IgD-negative memory B cell (primary cell): ENCODE data around the gene FAM149A. TPM values are rescaled to one million over a fixed set of nuclear protein-coding genes. Genes with fewer than 3 reads are reported as not detected.

Experiments
- H3K27ac Mint-ChIP-seq, 3 donors: one replicate each; pipeline ENCODE4 v1.8.0; 2020 to 2022; ENCODE audit warnings: mild to moderate bottlenecking in 3 of 3, mixed read lengths in 3 of 3, moderate library complexity in 1 of 3
- H3K27me3 Mint-ChIP-seq: one replicate; pipeline ENCODE4 v1.8.0; 2021; ENCODE audit warnings: mixed read lengths
- H3K36me3 Mint-ChIP-seq: one replicate; pipeline ENCODE4 v1.8.0; 2020; ENCODE audit warnings: mild to moderate bottlenecking, mixed read lengths
- H3K4me1 Mint-ChIP-seq, 3 donors: one replicate each; pipeline ENCODE4 v1.8.0; 2020 to 2022; ENCODE audit warnings: mixed read lengths in 3 of 3, mild to moderate bottlenecking in 1 of 3
- H3K4me3 Mint-ChIP-seq, 4 donors: one replicate each; pipeline ENCODE4 v1.8.0; 2020 to 2022; ENCODE audit warnings: mild to moderate bottlenecking in 4 of 4, mixed read lengths in 4 of 4, moderate library complexity in 3 of 4
- H3K9me3 Mint-ChIP-seq, 3 donors: one replicate each; pipeline ENCODE4 v1.8.0; 2020 to 2021; ENCODE audit warnings: mixed read lengths in 3 of 3, mild to moderate bottlenecking in 1 of 3
- polyA plus RNA-seq: library from polyadenylated mRNA; unstranded; fragments of 300-500 nt; fragmentation: Illumina TruSeq; gene quantifications from one replicate; pipeline ENCODE4 v1.2.3, GENCODE V29; 2021

FAM149A gene
- polyA plus RNA-seq, 1 donor from 2014 or later = not detected

GRCh38 chr4:186092296-186092695 is 12.2 kb upstream of the FAM149A start:
- peaks cover 4% of the 10 kb centered on the region for H3K36me3 Mint-ChIP-seq

GRCh38 chr4:186095406-186095805 is 9.1 kb upstream of the FAM149A start:
- Mint-ChIP-seq H3K4me1 (no peaks in the 10 kb centered on the region), H3K4me3 (no peak overlapping the region), H3K9me3 (peaks cover 0 to 2% (median 2%) of the 10 kb centered on the region in 3 donors), H3K27me3 (peaks cover 17% of the 10 kb centered on the region), H3K36me3 (peaks cover 4% of the 10 kb centered on the region), H3K27ac (no peak overlapping the region)

More at GRCh38 chr4:186092296-186092695, 12.2 kb upstream of the FAM149A start:
- H3K27me3 Mint-ChIP-seq = peaks cover 17% of the 10 kb centered on the region
- H3K4me1 Mint-ChIP-seq = no peaks in the 10 kb centered on the region
- no peak overlapping the region for H3K27ac Mint-ChIP-seq
- H3K9me3 Mint-ChIP-seq = peaks cover 0 to 4% (median 3%) of the 10 kb centered on the region in 3 donors
- H3K4me3 Mint-ChIP-seq = no peak overlapping the region

GRCh38 chr4:186096681-186097165 is 7.8 kb upstream of the FAM149A start:
- H3K27ac Mint-ChIP-seq = no peak overlapping the region
- H3K36me3 Mint-ChIP-seq = no peaks in the 10 kb centered on the region
- H3K27me3 Mint-ChIP-seq = peaks cover 26% of the 10 kb centered on the region
- H3K4me1 Mint-ChIP-seq = no peaks in the 10 kb centered on the region
- no peak overlapping the region for H3K4me3 Mint-ChIP-seq
- H3K9me3 Mint-ChIP-seq = peaks cover 0 to 2% (median 0%) of the 10 kb centered on the region in 3 donors

GRCh38 chr4:186097386-186097785 is 7.1 kb upstream of the FAM149A start:
- H3K4me3 Mint-ChIP-seq = no peak overlapping the region
- H3K36me3 Mint-ChIP-seq = no peaks in the 10 kb centered on the region
- peaks cover 0 to 2% (median 0%) of the 10 kb centered on the region in 3 donors for H3K9me3 Mint-ChIP-seq
- H3K4me1 Mint-ChIP-seq = no peaks in the 10 kb centered on the region
- H3K27me3 Mint-ChIP-seq = peaks cover 32% of the 10 kb centered on the region
- no peak overlapping the region for H3K27ac Mint-ChIP-seq

- peak overlapping the region in 2 of 4 donors; percentile 6 to 19 for H3K4me3 Mint-ChIP-seq
- H3K27me3 Mint-ChIP-seq = peaks cover 58% of the 10 kb centered on the region
- peaks cover 4 to 13% (median 5%) of the 10 kb centered on the region in 3 donors for H3K4me1 Mint-ChIP-seq
- H3K9me3 Mint-ChIP-seq = peaks cover 0 to 2% (median 0%) of the 10 kb centered on the region in 3 donors
- H3K27ac Mint-ChIP-seq = peak overlapping the region in 1 of 3 donors; percentile 9
- no peaks in the 10 kb centered on the region for H3K36me3 Mint-ChIP-seq
Measured at GRCh38 chr4:186102931-186103330, 1.6 kb upstream of the FAM149A start.

- no peak overlapping the region for H3K27ac Mint-ChIP-seq
- H3K36me3 Mint-ChIP-seq = no peaks in the 10 kb centered on the region
- peaks cover 65% of the 10 kb centered on the region for H3K27me3 Mint-ChIP-seq
- H3K4me3 Mint-ChIP-seq = peak overlapping the region; percentile 55 to 90 (median 81)
- peaks cover 0 to 2% (median 0%) of the 10 kb centered on the region in 3 donors for H3K9me3 Mint-ChIP-seq
- peaks cover 4 to 13% (median 5%) of the 10 kb centered on the region in 3 donors for H3K4me1 Mint-ChIP-seq
Measured at GRCh38 chr4:186104890-186105646, 564 bp downstream of the FAM149A start.

GRCh38 chr4:186105647-186106321 is 1.3 kb downstream of the FAM149A start:
- peak overlapping the region; percentile 55 to 90 (median 81) for H3K4me3 Mint-ChIP-seq
- H3K4me1 Mint-ChIP-seq = peaks cover 4 to 13% (median 5%) of the 10 kb centered on the region in 3 donors
- no peaks in the 10 kb centered on the region for H3K36me3 Mint-ChIP-seq
- H3K9me3 Mint-ChIP-seq = peaks cover 0 to 2% (median 0%) of the 10 kb centered on the region in 3 donors
- peaks cover 62% of the 10 kb centered on the region for H3K27me3 Mint-ChIP-seq
- H3K27ac Mint-ChIP-seq = no peak overlapping the region

- Mint-ChIP-seq H3K36me3 (no peaks in the 10 kb centered on the region), H3K27ac (no peak overlapping the region), H3K4me1 (peaks cover 4 to 13% (median 5%) of the 10 kb centered on the region in 3 donors), H3K27me3 (peaks cover 45% of the 10 kb centered on the region), H3K9me3 (peaks cover 0 to 2% (median 0%) of the 10 kb centered on the region in 3 donors), H3K4me3 (peak overlapping the region in 1 of 4 donors; percentile 54)
Measured at GRCh38 chr4:186107947-186108346, 3.4 kb downstream of the FAM149A start.

GRCh38 chr4:186108391-186108790 is 3.9 kb downstream of the FAM149A start:
- peaks cover 40% of the 10 kb centered on the region for H3K27me3 Mint-ChIP-seq
- H3K36me3 Mint-ChIP-seq = no peaks in the 10 kb centered on the region
- peaks cover 4 to 13% (median 5%) of the 10 kb centered on the region in 3 donors for H3K4me1 Mint-ChIP-seq
- H3K9me3 Mint-ChIP-seq = no peaks in the 10 kb centered on the region
- peak overlapping the region in 2 of 4 donors; percentile 12 to 54 for H3K4me3 Mint-ChIP-seq
- H3K27ac Mint-ChIP-seq = no peak overlapping the region

GRCh38 chr4:186109245-186109644 is 4.7 kb downstream of the FAM149A start:
- H3K9me3 Mint-ChIP-seq = no peaks in the 10 kb centered on the region
- H3K27ac Mint-ChIP-seq = no peak overlapping the region
- H3K4me3 Mint-ChIP-seq = peak overlapping the region in 1 of 4 donors; percentile 6
- peaks cover 4 to 8% (median 5%) of the 10 kb centered on the region in 3 donors for H3K4me1 Mint-ChIP-seq
- peaks cover 32% of the 10 kb centered on the region for H3K27me3 Mint-ChIP-seq
- H3K36me3 Mint-ChIP-seq = no peaks in the 10 kb centered on the region

GRCh38 chr4:186116697-186117096 is 12.2 kb downstream of the FAM149A start:
- Mint-ChIP-seq H3K9me3 (no peaks in the 10 kb centered on the region), H3K4me1 (peaks cover 0 to 2% (median 0%) of the 10 kb centered on the region in 3 donors), H3K36me3 (peaks cover 2% of the 10 kb centered on the region), H3K27ac (no peak overlapping the region), H3K4me3 (no peak overlapping the region), H3K27me3 (peaks cover 15% of the 10 kb centered on the region)

GRCh38 chr4:186118582-186118981 is 14.1 kb downstream of the FAM149A start:
- Mint-ChIP-seq H3K4me3 (no peak overlapping the region), H3K4me1 (peaks cover 0 to 2% (median 0%) of the 10 kb centered on the region in 3 donors), H3K9me3 (no peaks in the 10 kb centered on the region), H3K36me3 (peaks cover 2% of the 10 kb centered on the region), H3K27ac (no peak overlapping the region), H3K27me3 (peaks cover 15% of the 10 kb centered on the region)

- Mint-ChIP-seq H3K36me3 (peaks cover 5% of the 10 kb centered on the region), H3K27me3 (peaks cover 16% of the 10 kb centered on the region), H3K4me1 (peaks cover 0 to 2% (median 0%) of the 10 kb centered on the region in 3 donors), H3K4me3 (no peak overlapping the region), H3K27ac (no peak overlapping the region), H3K9me3 (no peaks in the 10 kb centered on the region)
Measured at GRCh38 chr4:186121057-186121456, 16.6 kb downstream of the FAM149A start.

GRCh38 chr4:186128842-186129241 is 24.3 kb downstream of the FAM149A start:
- H3K27ac Mint-ChIP-seq = no peak overlapping the region
- no peaks in the 10 kb centered on the region for H3K9me3 Mint-ChIP-seq
- H3K36me3 Mint-ChIP-seq = peaks cover 3% of the 10 kb centered on the region
- peaks cover 3% of the 10 kb centered on the region for H3K27me3 Mint-ChIP-seq
- H3K4me1 Mint-ChIP-seq = peaks cover 0 to under 1% (median 0%) of the 10 kb centered on the region in 3 donors
- no peak overlapping the region for H3K4me3 Mint-ChIP-seq

GRCh38 chr4:186131935-186132334 is 27.4 kb downstream of the FAM149A start:
- Mint-ChIP-seq H3K4me1 (peaks cover 4 to 7% (median 6%) of the 10 kb centered on the region in 3 donors), H3K36me3 (no peaks in the 10 kb centered on the region), H3K4me3 (no peak overlapping the region), H3K27ac (no peak overlapping the region), H3K9me3 (no peaks in the 10 kb centered on the region), H3K27me3 (no peaks in the 10 kb centered on the region)
